MG63 (cell line): ENCODE measurements around the gene ZNF575. TPM values are rescaled to one million over a fixed set of nuclear protein-coding genes. Genes with fewer than 3 reads are reported as not detected.

Experiments
- DNase-seq: peaks from one replicate; pipeline ENCODE4 v3.0.0-alpha.2; 2020
- H3K27me3 ChIP-seq: fragments of 250-450 bp; sonication (Bioruptor Pico); 2 replicates; pipeline ENCODE4 v1.5.1; 2020; ENCODE audit warnings: mild to moderate bottlenecking, moderate library complexity
- H3K36me3 ChIP-seq: fragments of 250-450 bp; sonication (Bioruptor Pico); 2 replicates; pipeline ENCODE4 v1.5.1; 2020; ENCODE audit warnings: mild to moderate bottlenecking, moderate library complexity
- H3K4me3 ChIP-seq: fragments of 250-450 bp; sonication (Bioruptor Pico); 2 replicates; pipeline ENCODE4 v1.5.1; 2020; ENCODE audit warnings: mild to moderate bottlenecking, moderate library complexity
- H3K9me3 ChIP-seq: fragments of 250-450 bp; sonication (Bioruptor Pico); 2 replicates; pipeline ENCODE4 v1.5.1; 2020; ENCODE audit warnings: mild to moderate bottlenecking, moderate library complexity
- total RNA-seq: library from RNA; depleted of rRNA; stranded (reverse); fragments of >200 nt; shearing (Covaris generic); gene quantifications from 2 replicates; pipeline ENCODE4 v1.2.3, GENCODE V29; 2014; ENCODE audit warnings: low replicate concordance; rRNA removed

ZNF575 gene
- total RNA-seq, 1 experiment from 2014 or later = not detected

- H3K4me3 ChIP-seq = peak overlapping the region; percentile 96
- no peaks in the 10 kb centered on the region for H3K27me3 ChIP-seq
- no peak for DNase-seq
- H3K9me3 ChIP-seq = no peaks in the 10 kb centered on the region
- peaks cover 31% of the 10 kb centered on the region for H3K36me3 ChIP-seq
Observed at GRCh38 chr19:43575955-43576878, 43.2 kb downstream of the ZNF575 start.

- no peaks in the 10 kb centered on the region for H3K9me3 ChIP-seq
- DNase-seq = no peak
- no peaks in the 10 kb centered on the region for H3K27me3 ChIP-seq
- peaks cover 9% of the 10 kb centered on the region for H3K36me3 ChIP-seq
- no peak overlapping the region for H3K4me3 ChIP-seq
Observed at GRCh38 chr19:43578787-43579186, 45.8 kb downstream of the ZNF575 start.

- Histone ChIP-seq H3K9me3 (no peaks in the 10 kb centered on the region), H3K4me3 (no peak overlapping the region), H3K27me3 (no peaks in the 10 kb centered on the region), H3K36me3 (peaks cover 3% of the 10 kb centered on the region; the same call in 1 of the 2 replicates)
- no peak for DNase-seq
Observed at GRCh38 chr19:43581467-43581866, 48.5 kb downstream of the ZNF575 start.

- Histone ChIP-seq H3K4me3 (no peak overlapping the region), H3K36me3 (peaks cover 12% of the 10 kb centered on the region), H3K9me3 (no peaks in the 10 kb centered on the region), H3K27me3 (no peaks in the 10 kb centered on the region)
- no peak for DNase-seq
Observed at GRCh38 chr19:43582495-43582894, 49.5 kb downstream of the ZNF575 start.

GRCh38 chr19:43584484-43584883, 51.5 kb downstream of the ZNF575 start:
- H3K36me3 ChIP-seq = peaks cover 19% of the 10 kb centered on the region
- H3K27me3 ChIP-seq = no peaks in the 10 kb centered on the region
- no peak overlapping the region for H3K4me3 ChIP-seq
- H3K9me3 ChIP-seq = no peaks in the 10 kb centered on the region
- DNase-seq = no peak

Other genes starting within 250 kb of the ZNF575 start
- 2.7 and 4.9 TPM in 2 replicates for gene CD177, start 179.5 kb upstream of the ZNF575 start, total RNA-seq
- gene TEX101, start 118.3 kb upstream of the ZNF575 start, total RNA-seq = not detected in 2 replicates
- gene LYPD3, start 67.6 kb upstream of the ZNF575 start, total RNA-seq = not detected in 2 replicates
- gene PHLDB3, start 28.4 kb upstream of the ZNF575 start, total RNA-seq = 3.5 and 10.5 TPM in 2 replicates
- gene ETHE1, start 6.0 kb upstream of the ZNF575 start, total RNA-seq = 76.7 and 101 TPM in 2 replicates
- 49.7 and 59.3 TPM in 2 replicates for gene XRCC1, start 42.3 kb downstream of the ZNF575 start, total RNA-seq
- gene PINLYP, start 42.6 kb downstream of the ZNF575 start, total RNA-seq = 2.3 TPM in 1 of 2 replicates, not detected in the other
- gene IRGQ, start 62.9 kb downstream of the ZNF575 start, total RNA-seq = 13.3 and 16.9 TPM in 2 replicates
- gene ZNF576, start 63.4 kb downstream of the ZNF575 start, total RNA-seq = 15.9 and 26.1 TPM in 2 replicates
- not detected in 2 replicates for gene SRRM5, start 78.9 kb downstream of the ZNF575 start, total RNA-seq
- gene ZNF428, start 86.4 kb downstream of the ZNF575 start, total RNA-seq = 45.8 and 101 TPM in 2 replicates
- gene CADM4, start 106.7 kb downstream of the ZNF575 start, total RNA-seq = 0.22 and 3.0 TPM in 2 replicates
- gene PLAUR, start 137.0 kb downstream of the ZNF575 start, total RNA-seq = 14.7 and 43.2 TPM in 2 replicates
- not detected in 2 replicates for gene IRGC, start 182.9 kb downstream of the ZNF575 start, total RNA-seq
- 40.8 and 58.6 TPM in 2 replicates for gene SMG9, start 221.8 kb downstream of the ZNF575 start, total RNA-seq
- gene KCNN4, start 247.8 kb downstream of the ZNF575 start, total RNA-seq = 5.0 and 6.1 TPM in 2 replicates